Smooth muscle cell of bladder (primary cell): Measurements from ENCODE around the gene AIF1L. TPM values are rescaled to one million over a fixed set of nuclear protein-coding genes. Genes with fewer than 3 reads are reported as not detected.

Source experiments
- total RNA-seq: library from RNA; depleted of rRNA; stranded (reverse); fragments of >200 nt; gene quantifications from 2 replicates; pipeline ENCODE4 v1.2.3, GENCODE V29; 2014

Gene AIF1L
- under 0.01 TPM in 2 replicates for total RNA-seq

GRCh38 chr9:131096269-131097125, at the start of gene AIF1L:
AIF1L (plus strand) TSS chr9:131096531; CDS start chr9:131096630, 99 bp downstream.

GRCh38 chr9:131125288-131126058, 29.1 kb downstream of the AIF1L start, which contains the start of gene NUP214:
NUP214 (plus strand) TSS chr9:131125586; CDS start chr9:131125705, 119 bp downstream.

Other genes starting within 250 kb of the AIF1L start
- gene QRFP, start 199.7 kb upstream of the AIF1L start, total RNA-seq = not detected in 2 replicates
- gene FIBCD1, start 157.3 kb upstream of the AIF1L start, total RNA-seq = 0.28 and 1.5 TPM in 2 replicates
- gene LAMC3, start 87.4 kb upstream of the AIF1L start, total RNA-seq = 0.09 and 0.28 TPM in 2 replicates
- gene NUP214, start 29.1 kb downstream of the AIF1L start, total RNA-seq = 7.3 and 8.7 TPM in 2 replicates
- gene FAM78A, start 180.0 kb downstream of the AIF1L start, total RNA-seq = 0.43 and 0.55 TPM in 2 replicates
- 6.8 and 14.0 TPM in 2 replicates for gene PLPP7, start 193.2 kb downstream of the AIF1L start, total RNA-seq